HG03558 (cell line): ENCODE measurements around the gene SPAG16.

Experiments used
- ATAC-seq: cut with Tn5 transposase; IDR thresholded peaks from one replicate; pipeline ENCODE4 v1.9.1; 2021; ENCODE audit warnings: moderate number of reproducible peaks; ENCODE audit not compliant: unreplicated experiment; ENCODE audit errors: extremely low read depth

SPAG16 gene

GRCh38 chr2:214401580-214401979 lies 1117.3 kb downstream of the SPAG16 start:
- no peak for ATAC-seq

- no peak for ATAC-seq
These were observed 1126.0 kb downstream of the SPAG16 start for GRCh38 chr2:214410128-214410775.

GRCh38 chr2:214410918-214411554 lies 1126.8 kb downstream of the SPAG16 start, which contains the start of gene VWC2L:
Gene VWC2L (plus strand): TSS chr2:214411054. CDS start chr2:214414194, 3,140 bp downstream.
- ATAC-seq, result no peak

- no peak for ATAC-seq
These were observed 1128.4 kb downstream of the SPAG16 start for GRCh38 chr2:214412679-214413078.

DNA sequence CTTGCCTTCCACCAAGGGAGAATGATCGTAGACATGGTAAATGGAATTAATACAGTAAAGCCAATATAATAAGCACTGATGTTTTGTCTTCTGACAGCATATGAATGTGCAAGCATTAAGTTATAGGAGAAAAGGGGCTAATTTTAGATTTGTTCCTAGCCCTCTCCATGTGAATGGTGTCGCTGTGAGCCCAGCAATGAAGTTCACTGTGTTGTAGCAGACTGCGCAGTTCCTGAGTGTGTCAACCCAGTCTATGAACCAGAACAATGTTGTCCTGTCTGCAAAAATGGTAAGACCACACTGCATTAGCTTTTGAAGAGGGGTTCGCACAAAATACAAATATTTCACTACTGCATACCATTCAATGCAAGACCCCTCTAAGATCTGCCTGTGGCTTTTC lies 1152.2 kb downstream of the SPAG16 start:
- ATAC-seq, result no peak

GRCh38 chr2:214450118-214450894 lies 1166.0 kb downstream of the SPAG16 start:
- no peak for ATAC-seq

- ATAC-seq, result no peak
These were observed 1167.4 kb downstream of the SPAG16 start for GRCh38 chr2:214451516-214452275.
